ENCODE measurements around the gene CEMIP. TPM values are rescaled to one million over a fixed set of nuclear protein-coding genes. Genes with fewer than 3 reads are reported as not detected.

CEMIP gene
- total and polyA plus RNA-seq, 10 of the 15 experiments (the other 5 are each of a cell fraction or from before 2014, with no cell fraction given), result 0.01 to 0.44 (median 0.16) TPM; not detected in 6

GRCh38 chr15:80904998-80905397 is 125.8 kb downstream of the CEMIP start:
- Histone ChIP-seq H4K20me1 (ENCODE audit: control insufficient read depth, insufficient read depth) (no peaks in the 10 kb centered on the region), H3K9me3 (replicated peaks; ENCODE audit: control insufficient read depth, insufficient read depth, low read length) (no peaks in the 10 kb centered on the region), H3K9ac (ENCODE audit: control insufficient read depth, insufficient read depth, low read length) (no peak overlapping the region), H3K79me2 (ENCODE audit: control insufficient read depth, insufficient read depth, low read length) (no peaks in the 10 kb centered on the region), H3K27ac (ENCODE audit: control insufficient read depth, insufficient read depth) (no peak overlapping the region), H3K36me3 (ENCODE audit: control insufficient read depth in 2 of 2, insufficient read depth in 2 of 2, low read length in 1 of 2) (no peaks in the 10 kb centered on the region), H2AFZ (ENCODE audit: control insufficient read depth, low read depth, low read length) (no peak overlapping the region), H3K27me3 (replicated peaks in 1 of 2; ENCODE audit: control insufficient read depth in 2 of 2, insufficient read depth in 2 of 2, low read length in 1 of 2) (peaks cover 0 to 2% of the 10 kb centered on the region in 2 experiments; a peak in 2 of 4 replicates), H3K4me2 (ENCODE audit: control insufficient read depth, insufficient read depth) (no peak overlapping the region), H3K4me1 (ENCODE audit: control insufficient read depth, insufficient read depth, low read length) (no peaks in the 10 kb centered on the region), H3K4me3 (no peak overlapping the region)
- WGBS (ENCODE audit: insufficient coverage, insufficient replicate concordance, low lambda C conversion rate, missing lambda C conversion rate), result 29% methylated on average over 5 of the region's 5 CpGs
- ChIA-PET CTCF (no interaction called here), SMC1A (ENCODE audit: uncharacterized antibody, unreplicated experiment) (no interaction called here), POLR2A (no interaction called here), RAD21 (ENCODE audit: unreplicated experiment) (no interaction called here)
- no peak for ATAC-seq
- no TSS peak for BruUV-seq (replicated peaks)
- intact Hi-C loops (cut with micrococcal nuclease; ENCODE audit: unreplicated experiment) (no loop called here), in situ Hi-C loops (cut with MboI) (no loop called here)
- no peak for DNase-seq (ENCODE audit: low read depth, low spot score)
- TF ChIP-seq MYB (IDR thresholded peaks at IDR 0.05; ENCODE audit: borderline replicate concordance, low read depth, low read length), result no peak
- TF ChIP-seq RFX5 (IDR thresholded peaks at IDR 0.05; ENCODE audit: low read depth, low read length), result no peak
- no peak for TF ChIP-seq CHD4 (IDR thresholded peaks at IDR 0.05)
- no peak for TF ChIP-seq HSF1 (IDR thresholded peaks at IDR 0.05; ENCODE audit: low read depth, low read length)
- TF ChIP-seq SP1 (IDR thresholded peaks at IDR 0.05; ENCODE audit: low read depth, low read length), result no peak
- no peak for TF ChIP-seq REST (IDR thresholded peaks at IDR 0.05; ENCODE audit: low read depth, low read length)
- no peak for TF ChIP-seq PBX3 (IDR thresholded peaks at IDR 0.05; ENCODE audit: insufficient replicate concordance, low read depth, low read length)
- FAIRE-seq, result no peak

Measured in GM12878 (cell line).